Measurements from ENCODE around the gene CRYGN. TPM values are rescaled to one million over a fixed set of nuclear protein-coding genes. Genes with fewer than 3 reads are reported as not detected.

CRYGN gene
- total RNA-seq, 4 donors from 2014 or later: 0.73 to 2.9 (median 2.4) TPM; not detected in 1

- H3K9me3 ChIP-seq: no peaks in the 10 kb centered on the region
- DNase-seq: no peak
- TF ChIP-seq CTCF (IDR thresholded peaks at IDR 0.05) (no peak), POLR2A (IDR thresholded peaks at IDR 0.05) (no peak)
- no peak overlapping the region for H3K27ac ChIP-seq
- intact Hi-C loops (cut with DNase I; ENCODE audit: low total_unique reads): no loop called here
- H3K4me3 ChIP-seq: no peak overlapping the region
- H3K4me1 ChIP-seq: no peaks in the 10 kb centered on the region
- no peaks in the 10 kb centered on the region for H3K36me3 ChIP-seq
- no peaks in the 10 kb centered on the region for H3K27me3 ChIP-seq
Observed at GRCh38 chr7:151391358-151391730, 48.6 kb downstream of the CRYGN start.

DNA sequence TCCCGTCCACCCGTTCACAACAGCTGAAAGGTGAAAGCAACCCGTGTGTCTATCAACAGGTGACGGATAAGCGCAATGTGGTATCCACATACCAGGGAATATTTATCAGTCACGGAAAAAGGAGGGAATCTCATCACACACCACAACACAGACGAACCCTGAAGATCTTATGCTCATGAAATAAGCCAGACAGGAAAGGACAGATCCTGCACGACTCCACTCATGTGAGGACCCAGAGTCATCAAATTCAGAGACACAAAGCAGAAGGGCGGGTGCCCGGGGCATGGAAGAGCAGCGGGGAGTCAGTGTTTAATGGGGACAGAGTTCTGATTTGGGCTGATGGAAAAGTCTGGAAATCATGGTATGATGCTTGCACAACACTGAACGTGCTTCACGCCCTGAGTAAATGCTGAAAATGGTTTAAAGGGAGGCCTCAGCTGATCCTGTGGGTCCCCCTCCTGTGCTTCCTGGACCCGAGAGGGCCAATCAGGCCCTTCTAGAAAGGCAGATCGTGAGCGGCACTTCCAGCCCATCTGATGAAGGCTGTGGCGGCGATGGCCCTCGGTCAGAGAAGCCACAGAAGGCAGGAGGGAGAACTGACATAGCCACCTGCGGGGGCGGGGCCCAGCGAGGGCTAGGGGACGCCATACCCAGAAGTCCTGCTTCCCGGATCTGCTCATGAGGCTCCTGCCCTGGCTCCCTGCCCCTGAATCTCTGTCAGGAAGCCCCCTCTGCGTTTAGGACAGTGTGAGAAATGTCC is 49.2 kb downstream of the CRYGN start:
- no peak for DNase-seq
- H3K4me1 ChIP-seq: no peaks in the 10 kb centered on the region
- intact Hi-C loops (cut with DNase I; ENCODE audit: low total_unique reads): no loop called here
- no peaks in the 10 kb centered on the region for H3K27me3 ChIP-seq
- TF ChIP-seq CTCF (IDR thresholded peaks at IDR 0.05) (no peak), POLR2A (IDR thresholded peaks at IDR 0.05) (no peak)
- H3K9me3 ChIP-seq: no peaks in the 10 kb centered on the region
- H3K4me3 ChIP-seq: no peak overlapping the region
- H3K36me3 ChIP-seq: no peaks in the 10 kb centered on the region
- H3K27ac ChIP-seq: no peak overlapping the region

GRCh38 chr7:151389768-151390597 is 50.0 kb downstream of the CRYGN start:
- no peaks in the 10 kb centered on the region for H3K9me3 ChIP-seq
- no peak for TF ChIP-seq POLR2A (IDR thresholded peaks at IDR 0.05)
- TF ChIP-seq CTCF (IDR thresholded peaks at IDR 0.05): no peak
- H3K4me1 ChIP-seq: no peaks in the 10 kb centered on the region
- no peaks in the 10 kb centered on the region for H3K27me3 ChIP-seq
- H3K27ac ChIP-seq: no peak overlapping the region
- no peaks in the 10 kb centered on the region for H3K36me3 ChIP-seq
- no peak overlapping the region for H3K4me3 ChIP-seq
- DNase-seq: no peak
- intact Hi-C loops (cut with DNase I; ENCODE audit: low total_unique reads): no loop called here

GRCh38 chr7:151389096-151389767 is 50.7 kb downstream of the CRYGN start:
- Histone ChIP-seq H3K4me1 (no peaks in the 10 kb centered on the region), H3K9me3 (no peaks in the 10 kb centered on the region), H3K27me3 (no peaks in the 10 kb centered on the region), H3K36me3 (no peaks in the 10 kb centered on the region), H3K4me3 (no peak overlapping the region), H3K27ac (no peak overlapping the region)
- no peak for DNase-seq
- TF ChIP-seq CTCF (IDR thresholded peaks at IDR 0.05): no peak
- TF ChIP-seq POLR2A (IDR thresholded peaks at IDR 0.05): no peak
- intact Hi-C loops (cut with DNase I; ENCODE audit: low total_unique reads): no loop called here

Data from uterus (tissue), 4 donors.